ENCODE results near the gene SDSL.

SDSL gene

DNA sequence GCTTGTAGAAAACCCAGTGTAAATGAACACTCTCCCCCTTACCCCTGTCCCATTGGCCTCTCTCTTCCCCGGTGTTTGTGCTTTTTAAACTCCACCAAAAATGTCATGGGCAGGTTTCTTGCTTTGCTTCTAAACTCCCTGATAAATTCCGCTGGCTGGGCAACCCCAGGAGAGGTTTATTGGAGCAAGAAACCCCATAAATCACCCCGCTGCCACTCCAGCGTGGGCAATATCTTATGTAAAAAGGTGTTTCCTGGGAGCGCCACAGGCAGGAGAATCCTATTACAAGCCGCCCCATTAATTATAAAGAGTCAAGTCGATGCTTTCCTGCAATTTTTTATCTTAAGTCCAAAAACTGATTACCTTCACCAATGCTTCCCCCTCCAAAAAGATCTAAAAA, 26.7 kb downstream of the SDSL start:
- DNase-seq (ENCODE audit: low read depth in 2 of 2), result no peak

DNA sequence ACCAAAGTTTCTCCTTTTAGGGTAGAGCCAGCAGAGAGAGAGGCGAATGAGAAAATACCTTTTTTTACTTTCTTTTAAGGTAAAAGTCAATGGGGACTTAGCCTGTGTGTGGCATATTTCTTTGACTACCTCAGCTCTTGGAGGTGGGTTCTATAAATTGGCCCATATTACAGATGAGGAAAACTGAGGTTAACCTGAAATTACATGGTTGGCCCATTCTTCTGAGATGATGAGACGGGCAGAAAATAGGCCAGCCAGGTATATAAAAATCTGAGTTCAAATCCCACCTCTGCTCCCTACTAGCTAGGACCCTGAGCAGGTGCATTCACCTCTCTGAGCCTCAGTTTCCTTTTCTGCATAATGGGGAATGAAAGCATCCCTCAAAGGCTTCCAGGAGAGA, 27.1 kb downstream of the SDSL start:
- no peak for DNase-seq (ENCODE audit: low read depth in 2 of 2)

DNA sequence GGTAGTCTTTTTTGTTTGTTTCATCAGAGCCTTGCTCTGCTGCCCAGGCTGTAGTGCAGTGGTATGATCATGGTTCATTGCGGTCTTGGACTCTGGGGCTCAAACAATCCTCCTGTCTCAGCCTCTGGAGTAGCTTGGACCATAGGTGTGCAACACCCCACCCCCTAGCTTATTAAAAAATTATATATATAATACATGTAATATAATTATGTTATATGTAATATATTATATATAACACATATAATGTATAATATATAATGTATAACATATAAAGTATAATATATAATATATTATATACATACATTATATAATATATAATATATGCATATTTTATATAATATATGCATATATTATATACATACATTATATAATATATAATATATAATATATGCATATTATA, 27.7 kb downstream of the SDSL start:
- no peak for DNase-seq (ENCODE audit: low read depth in 2 of 2)

DNA sequence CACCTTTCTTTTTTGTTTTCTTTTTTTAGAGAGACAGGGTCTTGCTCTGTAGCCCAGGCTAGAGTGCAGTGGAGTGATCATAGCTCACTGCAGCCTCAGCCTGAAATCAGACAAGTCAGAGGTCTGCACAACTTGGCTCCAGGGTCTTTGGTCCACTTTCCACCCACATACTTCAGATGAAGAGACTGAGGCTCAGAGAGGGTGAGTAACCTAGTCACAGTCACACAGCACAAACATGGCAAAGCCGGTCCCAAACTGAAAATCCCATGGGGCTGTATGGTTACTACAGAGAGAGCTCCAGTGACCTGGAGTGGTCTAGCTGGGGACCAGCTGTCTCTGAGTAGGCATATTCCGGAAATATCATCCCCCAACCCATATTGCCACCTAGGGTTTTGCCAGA, 30.3 kb downstream of the SDSL start:
- DNase-seq (ENCODE audit: low read depth in 2 of 2), result no peak

DNA sequence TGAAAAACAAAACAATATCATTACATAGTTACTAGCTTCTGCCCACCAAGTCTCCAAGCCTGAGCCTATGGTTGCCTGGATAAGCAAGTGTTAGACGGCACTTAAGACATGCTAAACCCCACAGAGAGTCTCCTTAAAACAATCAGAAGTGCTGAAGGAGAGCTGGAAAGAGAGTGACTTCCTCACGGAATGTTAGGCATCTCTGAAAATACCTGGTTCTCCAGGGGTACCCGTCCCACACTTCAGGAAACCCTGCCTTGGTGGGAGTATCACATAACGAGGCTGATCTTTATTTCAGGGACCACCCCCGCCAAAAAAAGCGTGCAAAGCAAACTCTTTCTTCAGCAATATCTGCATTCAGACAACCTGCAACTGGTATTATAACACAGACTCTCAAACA, 31.1 kb downstream of the SDSL start:
- no peak for DNase-seq (ENCODE audit: low read depth in 2 of 2)

DNA sequence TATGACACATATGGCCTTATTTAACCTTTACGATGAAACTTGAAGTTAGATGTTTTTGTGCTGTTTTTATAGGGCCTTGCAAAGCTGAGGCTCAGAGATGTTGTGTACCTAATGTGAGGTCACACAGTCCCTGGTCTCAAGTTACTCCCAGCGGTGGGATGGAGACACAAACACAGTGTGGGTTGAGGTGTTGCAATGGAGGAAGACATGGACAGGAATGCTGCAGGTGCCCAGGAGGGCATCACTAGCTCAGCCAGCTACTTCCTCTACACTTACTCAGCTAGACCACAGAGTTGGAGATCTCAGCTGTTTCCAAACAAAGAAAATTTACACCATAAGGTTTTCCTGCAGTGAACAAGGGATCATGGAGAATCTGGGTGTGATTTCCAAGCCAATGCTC, 34.0 kb downstream of the SDSL start:
- no peak for DNase-seq (ENCODE audit: low read depth in 2 of 2)

DNA sequence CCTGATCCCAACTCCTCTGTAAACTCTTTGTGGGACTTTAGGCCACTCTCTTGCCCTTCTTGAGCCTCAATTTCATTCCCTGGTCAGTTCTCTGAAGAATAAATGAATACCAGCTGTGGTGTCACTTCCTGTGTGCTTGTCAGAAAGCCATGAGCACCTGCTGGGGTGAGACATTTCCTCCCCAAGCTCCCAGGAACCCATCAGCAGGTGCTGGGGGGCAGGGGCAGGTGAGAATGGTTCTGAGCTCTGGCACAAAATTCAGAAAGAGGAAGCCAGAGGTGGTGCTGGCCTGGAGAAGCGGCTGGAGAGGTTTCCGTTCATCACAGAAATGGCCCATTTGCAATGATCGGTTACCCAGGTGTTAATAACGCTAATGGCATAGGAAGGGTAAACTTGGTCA, 34.6 kb downstream of the SDSL start:
- DNase-seq (ENCODE audit: low read depth in 2 of 2), result no peak

DNA sequence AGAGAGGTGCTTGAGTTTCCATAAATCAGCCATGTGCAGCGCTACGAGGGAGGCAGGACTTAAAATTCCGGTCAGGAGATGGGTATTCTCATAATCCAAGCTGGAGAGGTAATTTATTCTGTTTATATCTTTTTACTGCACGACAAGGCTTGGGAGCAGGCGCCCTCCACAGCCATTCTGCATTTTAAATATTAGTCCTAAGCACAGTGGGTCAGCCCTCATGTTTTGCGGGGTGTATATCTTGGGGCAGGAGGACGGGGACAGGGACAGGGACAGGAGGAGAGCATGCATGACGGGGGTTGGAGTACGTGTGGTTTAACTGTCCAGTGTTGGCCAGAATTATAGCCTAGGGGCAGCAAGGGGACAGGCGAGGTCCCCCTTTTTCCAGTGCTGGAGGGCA, 35.0 kb downstream of the SDSL start:
- DNase-seq (ENCODE audit: low read depth in 2 of 2), result no peak

DNA sequence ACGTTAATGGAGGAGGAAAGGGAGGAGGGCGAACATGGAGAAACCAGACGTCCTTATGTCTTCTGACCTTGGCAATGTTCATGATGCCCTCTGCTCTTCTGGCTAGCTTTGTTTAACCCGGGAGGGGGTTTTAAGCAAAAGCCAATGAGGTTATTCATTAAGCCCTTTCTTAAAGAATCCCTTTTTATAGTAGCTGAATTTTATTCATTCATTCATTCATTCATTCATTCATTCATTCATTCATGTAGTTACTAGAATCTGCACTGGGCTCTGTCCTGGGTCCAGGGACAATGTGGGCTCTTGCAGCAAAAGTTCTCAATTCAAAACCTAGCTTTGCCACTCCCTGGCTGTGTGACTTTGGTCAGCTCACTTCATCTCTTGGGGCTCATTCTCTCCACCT, 35.5 kb downstream of the SDSL start:
- no peak for DNase-seq (ENCODE audit: low read depth in 2 of 2)

DNA sequence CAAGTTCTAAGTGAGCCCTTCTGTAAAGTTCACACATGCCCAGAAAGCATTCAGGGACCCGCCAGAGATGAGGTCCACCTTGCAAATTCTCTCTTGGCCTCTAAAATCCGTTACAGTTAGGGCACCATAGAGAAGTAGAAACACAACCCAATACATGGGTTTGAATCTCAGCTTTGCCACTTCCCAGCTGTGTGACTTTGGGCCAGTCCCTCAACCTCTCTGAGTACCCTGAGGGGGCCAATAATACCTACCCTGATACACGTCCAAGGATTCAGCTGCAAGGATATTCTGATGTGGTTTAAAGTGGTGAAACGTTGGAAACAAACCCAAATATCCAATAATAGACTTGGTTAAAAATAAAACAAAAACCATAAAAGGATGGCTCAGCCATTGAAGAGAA, 37.8 kb downstream of the SDSL start:
- no peak for DNase-seq (ENCODE audit: low read depth in 2 of 2)

DNA sequence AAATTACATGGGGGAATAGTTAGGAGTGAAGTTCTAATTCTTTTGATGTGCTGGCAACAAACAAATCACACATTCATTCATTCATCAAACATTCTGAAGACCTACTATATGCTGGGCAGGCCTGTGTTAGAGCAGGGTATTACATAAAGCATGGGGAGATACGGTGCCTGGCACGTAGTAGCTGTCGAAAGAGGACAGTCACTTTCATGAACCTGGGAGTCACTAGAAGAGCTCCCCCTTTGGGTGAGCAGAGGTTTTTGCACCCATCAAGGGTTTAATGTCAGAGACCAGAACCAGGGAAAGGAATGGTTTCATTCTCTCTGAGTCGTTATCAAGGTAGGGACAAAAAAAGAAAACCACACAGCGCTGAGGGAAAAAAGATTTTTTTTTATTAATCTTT, 39.5 kb downstream of the SDSL start:
- DNase-seq (ENCODE audit: low read depth in 2 of 2), result no peak

DNA sequence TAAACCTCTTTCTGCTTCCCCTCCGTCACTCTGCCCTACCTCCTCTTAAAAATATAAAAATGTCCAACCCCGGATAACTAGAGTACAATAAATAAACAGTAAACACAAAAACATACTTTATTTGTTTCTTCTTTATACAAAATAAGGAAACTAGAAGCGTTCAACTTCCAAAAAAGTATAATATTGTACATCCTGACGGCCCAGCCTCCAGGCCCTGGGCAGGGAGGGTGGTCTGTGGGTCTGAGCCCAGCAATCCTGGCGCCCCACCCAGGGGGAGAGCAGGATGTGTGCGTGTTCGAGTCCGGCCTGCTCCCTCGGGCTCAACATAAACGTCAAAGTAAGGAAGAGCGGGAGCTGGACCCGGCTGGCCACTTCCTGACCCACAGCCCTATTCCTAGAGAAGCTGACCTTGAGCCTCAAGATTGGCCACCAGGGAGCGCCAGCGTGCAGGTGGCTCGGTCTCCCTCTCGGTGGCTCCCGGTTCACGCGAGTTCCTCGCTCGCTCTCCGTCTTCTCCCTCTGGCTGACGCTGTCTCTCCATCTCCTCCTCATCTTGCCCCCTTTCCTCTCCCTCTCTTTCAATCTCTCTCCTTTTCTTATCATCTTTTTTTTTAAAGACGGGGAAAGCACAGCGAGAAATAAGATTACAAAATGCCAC, 40.1 kb downstream of the SDSL start:
- peak; percentile 12 to 45 for DNase-seq (ENCODE audit: low read depth in 2 of 2)

DNA sequence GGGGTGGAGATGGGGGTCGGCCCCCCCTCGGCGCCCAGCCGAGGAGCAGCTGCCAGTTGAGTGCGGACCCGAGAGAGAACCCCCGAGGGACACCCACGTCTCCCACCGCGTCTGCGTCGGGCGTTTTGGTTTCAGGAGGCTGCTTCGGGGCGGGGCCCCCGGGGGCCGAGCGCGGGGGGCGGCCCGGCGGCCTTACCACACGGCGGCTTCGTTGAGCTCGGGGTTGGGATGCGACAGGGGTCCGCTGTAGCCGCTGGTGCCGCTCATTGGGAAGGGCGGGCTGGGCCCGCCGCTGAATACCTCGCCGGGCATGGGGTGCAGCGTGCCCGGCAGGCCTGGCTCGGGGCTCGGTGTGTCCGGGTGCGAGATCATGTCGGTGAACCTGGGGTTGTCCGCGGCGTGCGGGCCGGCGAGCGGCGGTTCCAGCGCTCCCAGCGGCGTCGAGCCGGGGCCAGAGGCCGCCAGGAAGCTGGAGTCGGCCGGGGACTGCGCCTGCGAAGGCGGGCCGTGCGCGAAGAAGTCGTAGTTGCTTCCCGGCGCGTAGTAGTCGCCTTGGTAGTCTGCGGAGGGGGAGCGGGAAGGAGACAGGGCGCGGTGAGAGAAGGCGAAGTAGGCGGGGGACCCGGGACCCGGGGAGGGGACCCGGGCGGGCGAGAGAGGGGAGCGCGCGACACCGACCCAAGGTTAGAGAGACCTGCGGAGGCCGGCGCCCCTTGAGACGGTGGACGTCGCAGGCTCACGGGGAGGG, 41.0 kb downstream of the SDSL start:
- no peak for DNase-seq (ENCODE audit: low read depth in 2 of 2)

DNA sequence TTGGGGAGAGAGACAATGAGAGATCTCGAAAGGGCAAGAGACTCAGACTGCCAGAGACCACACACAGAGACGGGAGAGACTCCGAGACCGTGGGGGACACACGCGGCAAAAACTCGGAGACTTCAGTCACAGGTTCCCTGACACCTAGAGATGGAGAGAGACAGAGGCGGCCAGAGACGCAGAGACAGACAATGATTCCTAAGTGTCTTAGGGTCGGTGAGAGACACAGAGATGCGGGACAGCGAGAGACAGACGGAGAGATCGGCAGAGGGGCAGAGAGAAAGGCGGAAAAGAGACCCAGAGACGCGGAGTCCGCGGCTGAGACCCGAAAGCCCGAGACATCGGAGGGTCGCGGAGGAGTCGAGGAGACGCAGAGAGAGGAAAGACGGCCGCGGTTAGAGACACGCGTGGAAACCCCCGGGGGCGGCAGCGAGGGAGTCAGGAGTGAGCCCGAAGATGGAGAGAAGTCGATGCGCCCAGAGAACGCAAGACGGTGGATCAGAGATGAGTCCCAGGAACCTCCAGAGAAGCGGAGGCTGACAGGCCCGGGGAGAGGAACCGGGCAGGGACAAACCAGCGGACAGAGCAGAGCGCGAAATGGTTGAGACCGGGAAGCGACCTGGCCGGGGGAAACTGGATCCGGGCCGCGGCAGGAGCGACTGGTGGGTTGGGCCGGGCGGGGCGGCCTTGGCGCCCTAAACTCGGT, 41.7 kb downstream of the SDSL start:
- no peak for DNase-seq (ENCODE audit: low read depth in 2 of 2)

DNA sequence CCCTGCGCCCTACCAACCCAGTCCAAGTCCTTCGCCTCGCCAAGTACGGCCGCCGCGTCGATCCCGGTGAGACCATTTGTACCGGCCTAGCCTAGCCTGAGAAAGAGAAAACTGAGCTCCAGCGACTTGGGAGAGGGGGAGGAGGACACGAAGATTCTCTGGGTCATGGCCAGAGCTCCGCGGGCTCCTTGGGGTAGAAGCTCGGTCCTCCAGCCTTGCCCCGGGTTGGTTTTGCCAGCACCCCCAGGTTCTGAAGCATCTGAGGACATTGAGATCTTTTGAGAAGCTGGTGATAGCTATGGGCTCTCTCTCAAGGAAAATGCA, 42.2 kb downstream of the SDSL start:
- DNase-seq (ENCODE audit: low read depth in 2 of 2), result no peak

DNA sequence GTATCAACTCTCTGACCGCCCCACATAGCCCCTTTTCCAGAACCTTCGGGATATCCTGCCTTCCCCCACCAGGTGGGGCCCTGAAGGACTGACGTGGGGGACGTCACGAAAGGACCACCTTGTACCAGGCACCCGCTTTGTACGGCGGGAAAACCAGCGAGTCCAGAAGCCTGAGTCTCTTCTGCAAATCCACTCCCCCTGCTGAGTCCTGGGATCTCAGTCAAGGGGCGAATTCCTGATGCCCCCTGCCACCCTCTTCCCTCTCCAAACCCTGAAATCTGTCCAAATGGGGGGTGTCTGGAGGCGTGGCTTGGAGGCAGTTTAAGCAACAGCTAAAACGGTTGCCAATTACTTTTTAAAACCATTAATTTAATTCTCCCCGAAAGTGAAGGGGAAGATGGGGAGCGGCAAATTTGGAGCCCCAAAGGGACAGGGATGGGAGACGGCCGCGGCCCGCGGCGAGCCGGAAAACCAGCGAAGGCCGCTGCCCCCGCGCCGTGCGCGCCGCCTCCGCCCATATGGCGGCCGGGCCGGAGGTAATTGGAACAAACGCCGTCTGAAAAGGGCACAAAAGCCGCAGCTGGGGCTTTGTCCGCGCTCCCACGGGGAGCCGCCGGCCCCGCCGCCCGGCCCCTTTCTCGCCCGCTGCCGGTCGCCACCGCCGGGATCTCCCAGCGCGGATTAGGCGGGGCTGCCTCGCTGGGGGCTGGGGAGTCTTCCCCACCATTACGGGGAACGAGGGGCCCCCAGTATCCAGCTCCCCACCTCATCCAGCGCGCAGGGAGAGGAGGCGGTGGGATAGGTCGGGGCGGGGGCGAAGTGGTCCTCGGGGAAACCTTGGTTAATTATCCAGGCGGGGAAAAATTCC, 42.9 kb downstream of the SDSL start:
- DNase-seq (ENCODE audit: low read depth in 2 of 2), result no peak

DNA sequence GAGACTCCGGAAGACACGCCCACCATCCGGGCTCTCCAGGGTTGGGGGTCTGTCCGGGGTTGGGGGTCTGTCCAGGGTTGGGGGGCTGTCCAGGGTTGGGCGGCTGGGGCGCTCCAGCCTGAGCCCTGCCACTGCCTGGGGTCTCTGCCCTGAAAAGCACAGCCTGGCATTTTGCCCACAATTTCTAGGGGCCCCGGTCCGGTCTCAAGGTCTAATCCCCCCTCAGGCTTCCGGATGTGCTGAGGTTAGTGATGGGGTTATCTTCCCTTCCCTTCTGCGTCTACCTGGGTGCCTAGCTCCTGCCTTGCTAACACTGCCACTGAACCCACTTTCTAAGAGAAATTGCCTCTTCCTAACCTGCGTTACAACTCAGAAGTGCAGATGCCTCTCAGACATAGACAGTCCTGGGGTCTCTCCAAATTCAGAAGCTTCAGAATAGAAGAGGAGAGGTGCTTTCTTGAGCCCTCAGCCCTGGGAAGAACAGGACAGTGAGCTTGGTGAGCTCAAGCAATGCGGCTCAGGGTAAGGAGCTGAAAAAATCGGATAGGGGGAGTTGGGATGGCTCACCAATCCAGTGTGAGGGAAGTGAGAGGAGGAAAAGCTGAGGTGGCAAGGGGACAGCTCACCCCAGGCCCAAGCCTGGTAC, 43.8 kb downstream of the SDSL start:
- no peak for DNase-seq (ENCODE audit: low read depth in 2 of 2)

DNA sequence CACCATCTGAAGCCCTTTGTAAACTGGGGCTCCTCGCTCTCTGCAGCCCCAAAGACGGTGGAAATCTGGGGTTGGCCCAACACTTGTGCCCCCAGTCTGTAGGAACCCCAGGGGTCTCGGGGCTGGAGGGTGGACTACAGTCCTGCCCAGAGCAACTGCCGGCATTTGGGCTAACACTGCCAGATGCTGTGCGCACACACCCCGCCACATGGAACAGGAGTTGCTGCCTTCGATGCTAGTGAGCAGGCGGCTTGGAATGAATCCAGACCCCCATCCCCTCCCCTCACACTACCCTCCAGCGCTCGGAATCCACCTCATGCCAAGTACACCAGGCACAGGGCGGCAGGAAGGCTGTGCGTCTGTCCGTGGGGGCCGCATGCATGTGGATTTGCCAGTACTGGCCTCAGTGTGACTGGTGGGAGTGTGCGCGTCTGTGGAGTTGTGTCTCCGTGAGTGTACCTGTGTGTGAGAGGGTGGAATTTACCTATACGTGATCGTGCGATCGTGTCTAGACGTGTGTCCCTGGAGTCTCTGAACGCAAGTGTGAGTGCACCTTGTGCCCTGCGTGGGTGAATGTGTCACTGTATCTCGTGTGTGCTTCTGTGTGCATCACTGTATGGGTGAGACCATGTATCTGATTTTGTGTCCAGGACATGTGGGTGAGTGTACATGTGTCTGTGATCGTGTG, 44.4 kb downstream of the SDSL start:
- DNase-seq (ENCODE audit: low read depth in 2 of 2), result no peak

DNA sequence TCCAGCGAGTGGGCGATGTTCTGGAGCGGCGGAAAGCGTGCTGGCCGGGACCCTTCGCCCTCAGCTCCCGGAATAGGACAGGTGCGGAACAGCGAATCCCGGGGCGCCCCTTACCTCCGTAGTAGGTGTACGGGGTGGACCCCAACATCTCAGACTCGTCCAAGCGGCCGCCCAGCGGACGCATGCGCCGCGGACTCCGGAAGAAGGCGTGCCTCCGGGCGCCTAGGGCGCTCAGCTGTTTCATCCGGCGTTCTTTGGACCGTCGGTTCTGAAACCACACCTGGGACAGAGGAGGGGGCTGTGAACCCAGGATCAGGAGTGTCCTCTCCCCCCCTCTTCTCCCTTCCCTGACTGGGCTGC, 44.9 kb downstream of the SDSL start:
- no peak for DNase-seq (ENCODE audit: low read depth in 2 of 2)

DNA sequence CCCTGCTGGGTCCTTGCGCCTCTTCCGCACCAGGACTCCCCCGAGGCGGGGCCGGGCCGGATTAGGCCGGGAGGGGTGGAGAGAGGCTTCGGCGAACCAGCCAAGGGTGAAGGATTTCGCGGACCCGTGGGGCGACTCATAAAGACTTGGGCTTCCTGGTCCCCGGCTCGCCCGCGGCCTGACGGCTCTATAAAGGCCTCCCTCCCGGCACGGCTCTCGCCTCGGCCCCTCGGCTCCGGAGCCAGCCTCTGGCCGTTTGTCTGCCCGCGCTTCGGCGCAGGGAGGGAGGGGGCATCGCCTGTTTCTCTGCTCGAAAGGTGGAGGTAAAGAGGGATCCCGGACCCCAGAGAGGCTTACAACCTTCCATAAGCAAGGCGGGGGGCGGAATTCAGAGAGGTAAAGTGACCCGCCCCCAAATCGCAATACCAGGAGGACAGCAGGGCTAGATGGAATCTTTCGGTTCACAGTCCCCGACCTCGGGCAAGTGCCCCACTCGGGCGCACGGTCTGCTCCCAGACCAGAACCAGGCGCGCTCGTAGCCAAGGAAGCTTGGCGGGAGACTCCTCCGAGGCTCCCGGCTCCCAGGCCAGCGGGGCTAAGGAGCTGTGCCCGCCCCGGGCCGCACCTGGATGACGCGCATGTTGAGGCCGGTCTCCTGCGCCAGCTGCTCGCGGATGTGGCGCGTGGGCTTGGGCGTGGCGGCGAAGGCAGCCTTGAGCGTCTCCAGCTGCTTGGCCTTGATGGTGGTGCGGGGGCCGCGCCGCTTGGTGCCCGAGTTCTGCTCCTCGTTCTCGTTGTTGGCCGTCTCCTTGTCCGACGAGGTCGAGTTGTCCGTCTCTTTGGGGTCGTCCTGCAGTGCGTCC, 45.6 kb downstream of the SDSL start:
- DNase-seq (ENCODE audit: low read depth in 2 of 2), result no peak
